Mesothelial cell of epicardium (in vitro differentiated cells): Measurements from ENCODE around the gene CCDC88C. TPM values are rescaled to one million over a fixed set of nuclear protein-coding genes. Genes with fewer than 3 reads are reported as not detected.

Experiments used
- DNase-seq, 2 experiments: peaks; one replicate each; pipeline ENCODE4 v3.0.0; 2021; ENCODE audit warnings: low spot score in 2 of 2; ENCODE audit not compliant: unreplicated experiment in 2 of 2
- H3K27ac Mint-ChIP-seq: 2 replicates; pipeline ENCODE4 v1.8.0; 2021; ENCODE audit warnings: mixed read lengths
- H3K27me3 Mint-ChIP-seq: 2 replicates; pipeline ENCODE4 v1.8.0; 2021; ENCODE audit warnings: low read depth, mixed read lengths
- H3K36me3 Mint-ChIP-seq: 2 replicates; pipeline ENCODE4 v1.8.0; 2021; ENCODE audit warnings: mixed read lengths
- H3K4me1 Mint-ChIP-seq: 2 replicates; pipeline ENCODE4 v1.8.0; 2021; ENCODE audit warnings: mixed read lengths
- H3K4me3 Mint-ChIP-seq: 2 replicates; pipeline ENCODE4 v1.8.0; 2021; ENCODE audit warnings: mild to moderate bottlenecking, moderate library complexity, mixed read lengths
- H3K9me3 Mint-ChIP-seq: 2 replicates; pipeline ENCODE4 v1.8.0; 2021; ENCODE audit warnings: mixed read lengths
- CTCF ChIP-seq: fragments of 200-600 bp; sonication (generic); IDR thresholded peaks from one replicate; pipeline ENCODE4 v1.5.0; 2021; ENCODE audit warnings: antibody characterized with exemption; ENCODE audit not compliant: unreplicated experiment
- total RNA-seq: library from RNA; stranded (reverse); gene quantifications from 3 replicates; pipeline ENCODE4 v1.2.1, GENCODE V29; 2021

The CCDC88C gene
- total RNA-seq, 1 donor from 2014 or later, result 23.7 TPM

- no peaks in the 10 kb centered on the region for H3K9me3 Mint-ChIP-seq
- no peaks in the 10 kb centered on the region for H3K36me3 Mint-ChIP-seq
- no peak overlapping the region for H3K27ac Mint-ChIP-seq
- peaks cover 55% of the 10 kb centered on the region for H3K27me3 Mint-ChIP-seq
- H3K4me3 Mint-ChIP-seq, result no peak overlapping the region
- peaks cover 40% of the 10 kb centered on the region for H3K4me1 Mint-ChIP-seq
- no peak for TF ChIP-seq CTCF
- no peak for DNase-seq
Observed at GRCh38 chr14:91374287-91374878, 43.2 kb downstream of the CCDC88C start.

- no peaks in the 10 kb centered on the region for H3K9me3 Mint-ChIP-seq
Observed at GRCh38 chr14:91373591-91374254, 43.9 kb downstream of the CCDC88C start.

GRCh38 chr14:91372671-91373495, 44.7 kb downstream of the CCDC88C start:
- DNase-seq, result no peak
- Mint-ChIP-seq H3K4me3 (no peak overlapping the region), H3K9me3 (no peaks in the 10 kb centered on the region), H3K4me1 (peaks cover 46% of the 10 kb centered on the region), H3K27ac (no peak overlapping the region), H3K27me3 (peaks cover 58% of the 10 kb centered on the region), H3K36me3 (no peaks in the 10 kb centered on the region)
- TF ChIP-seq CTCF, result no peak

More at GRCh38 chr14:91373591-91374254, 43.9 kb downstream of the CCDC88C start:
- no peak for DNase-seq
- Mint-ChIP-seq H3K27me3 (peaks cover 55% of the 10 kb centered on the region), H3K36me3 (no peaks in the 10 kb centered on the region), H3K27ac (no peak overlapping the region), H3K4me1 (peaks cover 45% of the 10 kb centered on the region), H3K4me3 (no peak overlapping the region)
- no peak for TF ChIP-seq CTCF

GRCh38 chr14:91371990-91372375, 45.6 kb downstream of the CCDC88C start:
- peaks cover 46% of the 10 kb centered on the region for H3K4me1 Mint-ChIP-seq
- TF ChIP-seq CTCF, result no peak
- no peak overlapping the region for H3K4me3 Mint-ChIP-seq
- no peak for DNase-seq
- no peaks in the 10 kb centered on the region for H3K9me3 Mint-ChIP-seq
- peaks cover 64% of the 10 kb centered on the region for H3K27me3 Mint-ChIP-seq
- H3K27ac Mint-ChIP-seq, result no peak overlapping the region
- H3K36me3 Mint-ChIP-seq, result no peaks in the 10 kb centered on the region

- no peaks in the 10 kb centered on the region for H3K9me3 Mint-ChIP-seq
- no peaks in the 10 kb centered on the region for H3K36me3 Mint-ChIP-seq
- H3K4me3 Mint-ChIP-seq, result no peak overlapping the region
- no peak for TF ChIP-seq CTCF
- peaks cover 45% of the 10 kb centered on the region for H3K4me1 Mint-ChIP-seq
- H3K27me3 Mint-ChIP-seq, result peaks cover 63% of the 10 kb centered on the region
- no peak overlapping the region for H3K27ac Mint-ChIP-seq
- DNase-seq, result no peak
Observed at GRCh38 chr14:91371011-91371989, 46.3 kb downstream of the CCDC88C start.
